Caco-2 (cell line): ENCODE data around the gene RSU1. TPM values are rescaled to one million over a fixed set of nuclear protein-coding genes. Genes with fewer than 3 reads are reported as not detected.

Experiments
- BruUV-seq: library from RNA; stranded (reverse); fragments of 400-500 nt; replicated peaks from 2 replicates; lab custom pipeline; 2021; lab: Mats Ljungman, UMichigan
- CTCF ChIA-PET: fragments of 300-600 bp; sonication (Branson Sonifier 250); formaldehyde crosslinking; loops from one replicate; lab custom pipeline; 2022; ENCODE audit warnings: antibody characterized with exemption; lab: Charles Lee
- POLR2A ChIA-PET: fragments of 300-600 bp; sonication (Branson Sonifier 250); formaldehyde crosslinking; loops from one replicate; lab custom pipeline; 2022; ENCODE audit warnings: antibody characterized with exemption; lab: Charles Lee
- DNase-seq, 2 experiments: peaks; one replicate each; pipeline versions ENCODE4 v3.0.0 to v3.0.0-alpha.2; 2020 to 2022
- H3K27me3 ChIP-seq: replicated peaks from 2 replicates; pipeline ENCODE4 v1.6.0; 2011; ENCODE audit warnings: low read length; ENCODE audit not compliant: control insufficient read depth, insufficient read depth
- H3K36me3 ChIP-seq: 2 replicates; pipeline ENCODE4 v1.5.1; 2011; ENCODE audit warnings: low read length; ENCODE audit not compliant: control insufficient read depth, insufficient read depth
- H3K4me1 ChIP-seq: fragments of 250-450 bp; sonication (Bioruptor Pico); 2 replicates; pipeline ENCODE4 v1.5.1; 2020; ENCODE audit warnings: mild to moderate bottlenecking
- H3K4me3 ChIP-seq: 2 replicates; pipeline ENCODE4 v1.5.1; 2011; ENCODE audit warnings: low read depth, mild to moderate bottlenecking, control low read depth, low read length
- H3K9me3 ChIP-seq: fragments of 250-450 bp; sonication (Bioruptor Pico); 2 replicates; pipeline ENCODE4 v1.5.1; 2020; ENCODE audit warnings: mild to moderate bottlenecking, moderate library complexity
- H3K27ac Mint-ChIP-seq: one replicate; pipeline ENCODE4 v1.8.0; 2022; ENCODE audit warnings: mixed read lengths; ENCODE audit not compliant: unreplicated experiment
- H3K27me3 Mint-ChIP-seq: one replicate; pipeline ENCODE4 v1.8.0; 2022; ENCODE audit warnings: mixed read lengths; ENCODE audit not compliant: insufficient read depth, unreplicated experiment
- H3K36me3 Mint-ChIP-seq: one replicate; pipeline ENCODE4 v1.8.0; 2022; ENCODE audit warnings: mild to moderate bottlenecking, mixed read lengths; ENCODE audit not compliant: insufficient read depth, unreplicated experiment
- H3K4me1 Mint-ChIP-seq: one replicate; pipeline ENCODE4 v1.8.0; 2022; ENCODE audit warnings: low read depth, mixed read lengths; ENCODE audit not compliant: unreplicated experiment
- H3K4me3 Mint-ChIP-seq: one replicate; pipeline ENCODE4 v1.8.0; 2022; ENCODE audit warnings: mild to moderate bottlenecking, moderate library complexity, mixed read lengths; ENCODE audit not compliant: unreplicated experiment
- H3K9me3 Mint-ChIP-seq: one replicate; pipeline ENCODE4 v1.8.0; 2022; ENCODE audit warnings: mixed read lengths; ENCODE audit not compliant: unreplicated experiment
- CTCF ChIP-seq, 2 experiments: fragments of 200-600 bp in 1 of 2; IDR thresholded peaks; 1 replicate in 1 of 2; 2 replicates in 1 of 2; pipeline versions ENCODE4 v1.5.1 to v1.8.0; 2011 to 2022; ENCODE audit warnings: antibody characterized with exemption in 1 of 2, control low read depth in 1 of 2, inconsistent platforms in 1 of 2, low read depth in 1 of 2, low read length in 1 of 2, mild to moderate bottlenecking in 1 of 2, moderate library complexity in 1 of 2; ENCODE audit not compliant: insufficient read depth in 1 of 2, severe bottlenecking in 1 of 2, unreplicated experiment in 1 of 2
- intact Hi-C: fragments of 100-400 bp; cut with micrococcal nuclease; formaldehyde crosslinking; loops from one replicate; pipeline ENCODE4 v1.10.0; 2022; ENCODE audit not compliant: unreplicated experiment
- total RNA-seq: library from RNA; stranded (reverse); gene quantifications from 2 replicates; pipeline ENCODE4 v1.2.3, GENCODE V29; 2022

Gene RSU1
- total RNA-seq, 1 experiment from 2014 or later = 62.0 TPM

GRCh38 chr10:16652154-16652553, 165.1 kb downstream of the RSU1 start:
- intact Hi-C loops = no loop called here
- Mint-ChIP-seq H3K4me3 (peak overlapping the region; percentile 22), H3K9me3 (no peaks in the 10 kb centered on the region), H3K4me1 (peaks cover 10% of the 10 kb centered on the region), H3K36me3 (no peaks in the 10 kb centered on the region), H3K27ac (no peak overlapping the region), H3K27me3 (no peaks in the 10 kb centered on the region)
- H3K27me3 ChIP-seq = no peaks in the 10 kb centered on the region
- TF ChIP-seq CTCF (IDR thresholded peaks at IDR 0.05; ENCODE audit: insufficient read depth in 1 of 2, low read depth in 1 of 2, low read length in 1 of 2, severe bottlenecking in 1 of 2, unreplicated experiment in 1 of 2) = no peak
- no TSS peak for BruUV-seq
- ChIA-PET POLR2A (no interaction called here), CTCF (interaction anchor here (0.7 kb wide), 1 partner anchor 130 kb away, joined by 6 read pairs; no protein-coding TSS in a partner anchor)
- no peaks in the 10 kb centered on the region for H3K36me3 ChIP-seq
- DNase-seq = no peak
- no peaks in the 10 kb centered on the region; the same call in 1 of the 2 replicates for H3K4me1 ChIP-seq
- no peaks in the 10 kb centered on the region for H3K9me3 ChIP-seq
- H3K4me3 ChIP-seq = no peak overlapping the region

GRCh38 chr10:16649757-16650156, 167.5 kb downstream of the RSU1 start:
- H3K27me3 ChIP-seq = no peaks in the 10 kb centered on the region
- ChIA-PET POLR2A (no interaction called here), CTCF (interaction anchor here (0.6 kb wide), 1 partner anchor 136 kb away, joined by 3 read pairs; no protein-coding TSS in a partner anchor)
- Mint-ChIP-seq H3K27me3 (no peaks in the 10 kb centered on the region), H3K36me3 (no peaks in the 10 kb centered on the region), H3K4me3 (no peak overlapping the region), H3K4me1 (peaks cover 10% of the 10 kb centered on the region), H3K9me3 (no peaks in the 10 kb centered on the region), H3K27ac (no peak overlapping the region)
- no TSS peak for BruUV-seq
- no peak for TF ChIP-seq CTCF (IDR thresholded peaks at IDR 0.05; ENCODE audit: insufficient read depth in 1 of 2, low read depth in 1 of 2, low read length in 1 of 2, severe bottlenecking in 1 of 2, unreplicated experiment in 1 of 2)
- no peaks in the 10 kb centered on the region for H3K9me3 ChIP-seq
- H3K36me3 ChIP-seq = no peaks in the 10 kb centered on the region
- no peak for DNase-seq
- H3K4me3 ChIP-seq = no peak overlapping the region
- intact Hi-C loops = no loop called here
- H3K4me1 ChIP-seq = no peaks in the 10 kb centered on the region; the same call in 1 of the 2 replicates

GRCh38 chr10:16648366-16648765, 168.9 kb downstream of the RSU1 start:
- Mint-ChIP-seq H3K4me3 (no peak overlapping the region), H3K27ac (no peak overlapping the region), H3K4me1 (peaks cover 16% of the 10 kb centered on the region), H3K36me3 (no peaks in the 10 kb centered on the region), H3K27me3 (no peaks in the 10 kb centered on the region), H3K9me3 (no peaks in the 10 kb centered on the region)
- CTCF ChIA-PET = no interaction called here
- no peak for TF ChIP-seq CTCF (IDR thresholded peaks at IDR 0.05; ENCODE audit: insufficient read depth in 1 of 2, low read depth in 1 of 2, low read length in 1 of 2, severe bottlenecking in 1 of 2, unreplicated experiment in 1 of 2)
- Histone ChIP-seq H3K27me3 (no peaks in the 10 kb centered on the region), H3K9me3 (no peaks in the 10 kb centered on the region), H3K4me3 (no peak overlapping the region), H3K36me3 (no peaks in the 10 kb centered on the region), H3K4me1 (peaks cover 5% of the 10 kb centered on the region; the same call in 1 of the 2 replicates)
- no TSS peak for BruUV-seq
- POLR2A ChIA-PET = no interaction called here
- DNase-seq = no peak
- intact Hi-C loops = no loop called here
